Stimulated activated naive CD8-positive, alpha-beta T cell treated with anti-CD3 and anti-CD28 coated beads, Interleukin-15, Interleukin-2, amounts not matched to agents 100 U/mL and 50 U/mL, for 24 hours (primary cell): ENCODE measurements around the gene MYL1.

Experiments
- ATAC-seq: fragments of 150-1000 bp; cut with Tn5 transposase; one replicate; pipeline ENCODE4 v1.10.0; 2021
- DNase-seq: peaks from one replicate; pipeline ENCODE4 v3.0.0; 2021

The MYL1 gene

GRCh38 chr2:210315015-210315788, at the start of gene MYL1:
MYL1 (minus strand) TSS chr2:210315174; CDS start chr2:210315042, 132 bp downstream.
- DNase-seq (no peak), ATAC-seq (no peak)

GRCh38 chr2:210363876-210364275, 48.9 kb upstream of the MYL1 start:
- ATAC-seq (no peak), DNase-seq (no peak)

GRCh38 chr2:210363261-210363660, 48.3 kb upstream of the MYL1 start:
- ATAC-seq = peak; percentile 28
- DNase-seq = no peak

GRCh38 chr2:210360412-210360811, 45.4 kb upstream of the MYL1 start:
- no peak for ATAC-seq

GRCh38 chr2:210356944-210357343, 42.0 kb upstream of the MYL1 start:
- DNase-seq (no peak), ATAC-seq (no peak)

More at GRCh38 chr2:210360412-210360811, 45.4 kb upstream of the MYL1 start:
- no peak for DNase-seq

GRCh38 chr2:210337159-210337558, 22.2 kb upstream of the MYL1 start:
- ATAC-seq (no peak), DNase-seq (no peak)

- ATAC-seq = no peak
- DNase-seq = no peak
These were observed 9.9 kb upstream of the MYL1 start for GRCh38 chr2:210324906-210325305.

GRCh38 chr2:210324458-210324857, 9.5 kb upstream of the MYL1 start:
- DNase-seq (no peak), ATAC-seq (no peak)

GRCh38 chr2:210323003-210323402, 8.0 kb upstream of the MYL1 start:
- no peak for DNase-seq

GRCh38 chr2:210318891-210319290, 3.9 kb upstream of the MYL1 start:
- ATAC-seq (no peak), DNase-seq (no peak)

More at GRCh38 chr2:210323003-210323402, 8.0 kb upstream of the MYL1 start:
- no peak for ATAC-seq

- DNase-seq (no peak), ATAC-seq (no peak)
These were observed 3.5 kb upstream of the MYL1 start for GRCh38 chr2:210318486-210318885.

GRCh38 chr2:210310550-210310949, 4.4 kb downstream of the MYL1 start:
- no peak for ATAC-seq
- DNase-seq = no peak

- no peak for DNase-seq
- ATAC-seq = no peak
These were observed 5.3 kb downstream of the MYL1 start for GRCh38 chr2:210309548-210310233.

GRCh38 chr2:210303498-210303897, 11.5 kb downstream of the MYL1 start:
- DNase-seq (no peak), ATAC-seq (no peak)

- ATAC-seq (no peak), DNase-seq (no peak)
These were observed 12.6 kb downstream of the MYL1 start for GRCh38 chr2:210302326-210302725.

- no peak for ATAC-seq
- DNase-seq = no peak
These were observed 15.1 kb downstream of the MYL1 start for GRCh38 chr2:210299866-210300373.

GRCh38 chr2:210288408-210288807, 26.6 kb downstream of the MYL1 start:
- no peak for DNase-seq
- ATAC-seq = no peak

- DNase-seq (no peak), ATAC-seq (no peak)
These were observed 27.7 kb downstream of the MYL1 start for GRCh38 chr2:210287301-210287700.

- no peak for DNase-seq
- no peak for ATAC-seq
These were observed 28.8 kb downstream of the MYL1 start for GRCh38 chr2:210286123-210286680.

GRCh38 chr2:210277133-210277532, 37.8 kb downstream of the MYL1 start:
- ATAC-seq (no peak), DNase-seq (no peak)

- ATAC-seq = no peak
- no peak for DNase-seq
These were observed 43.7 kb downstream of the MYL1 start for GRCh38 chr2:210271300-210271699.

GRCh38 chr2:210269148-210269547, 45.8 kb downstream of the MYL1 start:
- DNase-seq (no peak), ATAC-seq (no peak)

- DNase-seq (no peak), ATAC-seq (no peak)
These were observed 46.7 kb downstream of the MYL1 start for GRCh38 chr2:210268281-210268680.
